Measurements from ENCODE around the gene MAST4.

The MAST4 gene

GRCh38 chr5:66704790-66705425 lies 108.7 kb downstream of the MAST4 start:
- TF ChIP-seq CTCF (conservative IDR thresholded peaks at IDR 0.05; ENCODE audit: low read depth), result no peak
- DNase-seq (ENCODE audit: low spot score), result no peak
- CTCF ChIA-PET, result interaction anchor here (0.7 kb wide), 1 partner anchor 125 kb away, joined by 3 read pairs; no protein-coding TSS in a partner anchor
- no peak overlapping the region for H3K27ac ChIP-seq
- POLR2A ChIA-PET (ENCODE audit: low non-redundant PET), result no interaction called here

GRCh38 chr5:66708368-66708767 lies 112.2 kb downstream of the MAST4 start:
- no peak for DNase-seq (ENCODE audit: low spot score)
- no peak for TF ChIP-seq CTCF (conservative IDR thresholded peaks at IDR 0.05; ENCODE audit: low read depth)
- ChIA-PET CTCF (no interaction called here), POLR2A (ENCODE audit: low non-redundant PET) (no interaction called here)
- no peak overlapping the region for H3K27ac ChIP-seq

- CTCF ChIA-PET, result no interaction called here
- POLR2A ChIA-PET (ENCODE audit: low non-redundant PET), result no interaction called here
- no peak overlapping the region for H3K27ac ChIP-seq
- no peak for DNase-seq (ENCODE audit: low spot score)
- TF ChIP-seq CTCF (conservative IDR thresholded peaks at IDR 0.05; ENCODE audit: low read depth), result no peak
Observed at GRCh38 chr5:66710557-66711088, 114.4 kb downstream of the MAST4 start.

- no peak for TF ChIP-seq CTCF (conservative IDR thresholded peaks at IDR 0.05; ENCODE audit: low read depth)
- CTCF ChIA-PET, result interaction anchor here (0.6 kb wide), 1 partner anchor 20 kb away, joined by 3 read pairs; no protein-coding TSS in a partner anchor
- peak; percentile 69 for DNase-seq (ENCODE audit: low spot score)
- no peak overlapping the region for H3K27ac ChIP-seq
- POLR2A ChIA-PET (ENCODE audit: low non-redundant PET), result no interaction called here
Observed at GRCh38 chr5:66713998-66714397, 117.8 kb downstream of the MAST4 start.

- no peak for DNase-seq (ENCODE audit: low spot score)
- POLR2A ChIA-PET (ENCODE audit: low non-redundant PET), result no interaction called here
- no peak for TF ChIP-seq CTCF (conservative IDR thresholded peaks at IDR 0.05; ENCODE audit: low read depth)
- CTCF ChIA-PET, result interaction anchor here (0.5 kb wide), 1 partner anchor 10 kb away, joined by 3 read pairs; no protein-coding TSS in a partner anchor
- no peak overlapping the region for H3K27ac ChIP-seq
Observed at GRCh38 chr5:66717455-66718373, 121.5 kb downstream of the MAST4 start.

- CTCF ChIA-PET, result no interaction called here
- POLR2A ChIA-PET (ENCODE audit: low non-redundant PET), result no interaction called here
Observed at GRCh38 chr5:66718374-66719002, 122.3 kb downstream of the MAST4 start.

More at GRCh38 chr5:66718374-66719002, 122.3 kb downstream of the MAST4 start:
- no peak overlapping the region for H3K27ac ChIP-seq
- TF ChIP-seq CTCF (conservative IDR thresholded peaks at IDR 0.05; ENCODE audit: low read depth), result no peak
- DNase-seq (ENCODE audit: low spot score), result no peak

Data from RWPE1 (cell line).